ENCODE measurements around the gene PIGN.
"Not testable (repeated sequence)": the region's sequence is repeated elsewhere in the genome, so short reads cannot be mapped to it uniquely, and the experiment has no call there.

Gene PIGN

DNA sequence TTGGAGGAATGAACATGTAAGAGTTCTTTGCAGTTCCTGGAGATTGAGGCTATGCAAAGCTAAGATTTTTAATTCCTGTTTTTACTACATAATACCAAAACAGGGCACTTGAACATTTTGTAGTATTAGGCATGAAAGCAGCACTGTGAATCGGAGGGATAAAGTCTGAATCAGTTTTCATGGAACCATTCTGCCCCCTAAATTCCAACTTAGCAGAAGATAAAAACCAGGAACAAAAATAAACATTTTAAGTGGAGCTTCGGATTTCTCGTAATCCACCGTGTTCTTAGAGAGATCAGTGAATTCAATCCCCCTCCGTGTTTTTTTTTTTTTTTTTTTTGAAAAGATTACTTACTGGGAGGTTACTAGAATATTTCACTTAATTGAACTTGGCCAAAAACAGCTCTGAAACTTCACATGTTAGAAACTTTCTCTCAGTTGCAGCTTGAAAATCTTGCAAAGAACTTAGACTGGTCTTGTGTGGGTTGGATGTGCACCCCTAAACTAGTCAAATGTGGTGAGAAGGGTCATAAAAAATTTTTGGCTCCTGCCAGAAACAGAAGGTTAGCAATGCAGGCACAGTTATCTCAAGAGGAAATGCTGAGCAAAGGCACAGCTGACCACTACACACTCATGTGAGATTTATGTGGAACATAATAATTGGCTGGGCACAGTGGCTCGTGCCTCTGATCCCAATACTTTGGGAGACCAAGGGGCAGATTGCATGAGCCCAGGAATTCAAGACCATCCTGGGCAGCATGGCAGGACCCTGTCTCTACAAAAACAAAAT, 148.7 kb downstream of the PIGN start:
- CTCF ChIA-PET = no interaction called here
- POLR2A ChIA-PET = no interaction called here
- TF ChIP-seq HDGF (IDR thresholded peaks at IDR 0.05; ENCODE audit: borderline replicate concordance) (no peak), CTBP1 (IDR thresholded peaks at IDR 0.05; ENCODE audit: borderline replicate concordance) (no peak), FOXA1 (IDR thresholded peaks at IDR 0.05) (no peak), ELF4 (IDR thresholded peaks at IDR 0.05) (no peak), FOXK2 (IDR thresholded peaks at IDR 0.05) (no peak), SP1 (IDR thresholded peaks at IDR 0.05) (no peak)
- DNase-seq (ENCODE audit: extremely low spot score) = no peak

DNA sequence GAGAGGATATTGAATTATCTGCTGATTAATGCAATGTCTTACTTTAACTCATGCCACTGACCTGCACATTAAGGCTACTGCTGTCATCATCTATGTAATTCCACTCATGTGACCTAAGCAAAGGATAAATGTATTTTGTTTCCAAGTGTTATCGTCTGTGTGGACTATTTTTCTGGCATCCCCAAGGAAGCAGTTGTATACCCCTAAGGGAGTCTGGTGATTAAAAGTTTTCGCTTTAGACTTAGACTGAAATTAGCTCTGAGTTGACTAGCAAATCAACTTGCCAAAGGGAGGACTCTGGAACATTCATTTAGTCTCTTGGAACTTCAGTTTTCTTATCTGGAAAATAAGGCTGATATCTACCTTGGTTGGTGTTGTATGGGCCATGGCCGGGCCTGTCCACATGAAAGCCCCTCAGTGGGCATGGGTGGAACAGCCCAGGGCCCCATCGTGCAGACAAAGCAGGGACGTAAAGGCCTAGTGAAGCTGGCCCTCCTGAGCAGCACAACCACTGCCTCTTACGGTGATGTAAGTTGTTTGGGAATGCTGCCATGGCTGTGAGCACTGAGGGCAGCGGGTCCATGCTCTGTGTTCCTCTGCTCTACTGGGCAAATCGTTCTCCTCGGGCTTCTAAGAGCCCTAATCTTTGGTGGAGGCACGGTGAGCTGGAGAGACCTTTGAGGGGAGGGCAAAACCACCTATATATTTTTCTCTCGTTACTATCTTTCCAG, 149.7 kb downstream of the PIGN start:
- ChIA-PET CTCF (interaction anchor here (0.7 to 1.1 kb wide), 2 partner anchors 10 to 485 kb away, joined by 3 to 5 read pairs; no protein-coding TSS in a partner anchor), POLR2A (no interaction called here)
- no peak for DNase-seq (ENCODE audit: extremely low spot score)
- TF ChIP-seq L3MBTL2 (conservative IDR thresholded peaks at IDR 0.05) (no peak), HDGF (IDR thresholded peaks at IDR 0.05; ENCODE audit: borderline replicate concordance) (no peak), LEF1 (IDR thresholded peaks at IDR 0.05; ENCODE audit: borderline replicate concordance) (no peak), ZNF384 (IDR thresholded peaks at IDR 0.05) (no peak), SUZ12 (IDR thresholded peaks at IDR 0.05) (no peak), TARDBP (IDR thresholded peaks at IDR 0.05) (no peak), NFRKB (IDR thresholded peaks at IDR 0.05) (no peak), CTBP1 (IDR thresholded peaks at IDR 0.05; ENCODE audit: borderline replicate concordance) (no peak), FOXA1 (IDR thresholded peaks at IDR 0.05) (no peak), PKNOX1 (IDR thresholded peaks at IDR 0.05) (no peak), SP1 (IDR thresholded peaks at IDR 0.05) (no peak), ELF4 (IDR thresholded peaks at IDR 0.05) (no peak), FOXK2 (IDR thresholded peaks at IDR 0.05) (no peak), ARNT (IDR thresholded peaks at IDR 0.05) (no peak), FOXM1 (IDR thresholded peaks at IDR 0.05; ENCODE audit: borderline replicate concordance) (no peak), BHLHE40 (IDR thresholded peaks at IDR 0.05; ENCODE audit: borderline replicate concordance) (no peak)

- CTCF ChIA-PET; POLR2A ChIA-PET; DNase-seq (ENCODE audit: extremely low spot score): not testable (repeated sequence)
Measured at GRCh38 chr18:62034286-62034685, 152.6 kb downstream of the PIGN start.

- TF ChIP-seq FOXA1 (IDR thresholded peaks at IDR 0.05) = no peak
- TF ChIP-seq CTBP1 (IDR thresholded peaks at IDR 0.05; ENCODE audit: borderline replicate concordance) = no peak
- no peak for TF ChIP-seq LEF1 (IDR thresholded peaks at IDR 0.05; ENCODE audit: borderline replicate concordance)
- TF ChIP-seq ZNF384 (IDR thresholded peaks at IDR 0.05) = no peak
- no peak for TF ChIP-seq FOXM1 (IDR thresholded peaks at IDR 0.05; ENCODE audit: borderline replicate concordance)
- TF ChIP-seq FOXK2 (IDR thresholded peaks at IDR 0.05) = no peak
- no peak for TF ChIP-seq TARDBP (IDR thresholded peaks at IDR 0.05)
- no peak for TF ChIP-seq BHLHE40 (IDR thresholded peaks at IDR 0.05; ENCODE audit: borderline replicate concordance)
- no peak for DNase-seq (ENCODE audit: extremely low spot score)
- CTCF ChIA-PET = interaction anchor here (0.7 kb wide), 1 partner anchor 769 kb away, joined by 3 read pairs; no protein-coding TSS in a partner anchor
- POLR2A ChIA-PET = no interaction called here
Measured at GRCh38 chr18:62033756-62034155, 153.1 kb downstream of the PIGN start.

- DNase-seq (ENCODE audit: extremely low spot score) = no peak
- no peak for TF ChIP-seq LEF1 (IDR thresholded peaks at IDR 0.05; ENCODE audit: borderline replicate concordance)
- POLR2A ChIA-PET = no interaction called here
- CTCF ChIA-PET = interaction anchor here (0.7 kb wide), 1 partner anchor 768 kb away, joined by 3 read pairs; no protein-coding TSS in a partner anchor
Measured at GRCh38 chr18:62033207-62033606, 153.6 kb downstream of the PIGN start.

DNA sequence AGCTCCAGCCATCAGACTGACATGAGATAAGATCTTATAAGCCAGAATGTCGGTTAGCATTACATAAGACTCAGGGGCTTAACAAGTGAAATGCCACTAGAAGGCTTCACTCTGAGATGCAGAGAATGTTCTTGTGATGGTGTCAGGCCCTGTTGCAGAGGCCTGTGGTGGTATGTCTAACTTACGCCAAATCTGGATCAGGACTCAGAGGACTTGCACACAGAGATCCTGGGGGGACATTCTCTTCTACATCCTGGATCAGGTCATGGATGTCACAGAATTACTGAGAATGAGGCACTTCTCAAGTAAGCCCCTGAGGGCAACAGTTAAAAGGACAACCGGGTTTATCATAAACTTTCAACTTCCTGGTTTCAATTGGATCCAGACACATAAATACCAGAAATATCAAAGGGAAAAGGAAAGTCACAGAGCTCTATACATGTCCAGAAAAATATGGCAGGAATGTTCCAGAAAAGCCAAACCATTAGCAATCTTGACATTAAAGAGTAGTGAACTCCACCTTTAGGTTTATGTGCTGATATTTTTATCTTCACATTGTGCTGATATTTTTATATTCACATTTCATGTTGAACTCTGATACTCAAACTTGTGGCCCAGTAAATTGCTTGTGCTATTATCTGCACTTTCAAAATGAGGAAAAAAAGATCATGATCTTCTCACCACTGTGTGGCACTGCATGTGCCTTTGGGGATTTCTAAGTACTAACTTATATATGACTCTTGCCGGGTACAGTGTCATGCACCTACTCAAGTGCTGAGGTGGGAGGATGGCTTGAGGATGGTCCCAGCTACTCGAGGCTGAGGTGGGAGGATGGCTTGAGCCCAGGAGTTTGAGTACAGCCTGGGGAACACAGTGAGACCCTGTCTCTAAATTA, 156.5 kb downstream of the PIGN start:
- ChIA-PET CTCF (no interaction called here), POLR2A (no interaction called here)
- DNase-seq (ENCODE audit: extremely low spot score) = no peak
- TF ChIP-seq L3MBTL2 (conservative IDR thresholded peaks at IDR 0.05) (no peak), FOXA1 (IDR thresholded peaks at IDR 0.05) (no peak), ARNT (IDR thresholded peaks at IDR 0.05) (no peak), NFRKB (IDR thresholded peaks at IDR 0.05) (no peak), LEF1 (IDR thresholded peaks at IDR 0.05; ENCODE audit: borderline replicate concordance) (no peak), SUZ12 (IDR thresholded peaks at IDR 0.05) (no peak), FOXK2 (IDR thresholded peaks at IDR 0.05) (no peak), PKNOX1 (IDR thresholded peaks at IDR 0.05) (no peak), HDGF (IDR thresholded peaks at IDR 0.05; ENCODE audit: borderline replicate concordance) (no peak), BHLHE40 (IDR thresholded peaks at IDR 0.05; ENCODE audit: borderline replicate concordance) (no peak), ELF4 (IDR thresholded peaks at IDR 0.05) (no peak), SP1 (IDR thresholded peaks at IDR 0.05) (no peak), ZNF384 (IDR thresholded peaks at IDR 0.05) (no peak), FOXM1 (IDR thresholded peaks at IDR 0.05; ENCODE audit: borderline replicate concordance) (no peak), TARDBP (IDR thresholded peaks at IDR 0.05) (no peak), CTBP1 (IDR thresholded peaks at IDR 0.05; ENCODE audit: borderline replicate concordance) (no peak)
